ENCODE results near the gene AQP12B.

DNA sequence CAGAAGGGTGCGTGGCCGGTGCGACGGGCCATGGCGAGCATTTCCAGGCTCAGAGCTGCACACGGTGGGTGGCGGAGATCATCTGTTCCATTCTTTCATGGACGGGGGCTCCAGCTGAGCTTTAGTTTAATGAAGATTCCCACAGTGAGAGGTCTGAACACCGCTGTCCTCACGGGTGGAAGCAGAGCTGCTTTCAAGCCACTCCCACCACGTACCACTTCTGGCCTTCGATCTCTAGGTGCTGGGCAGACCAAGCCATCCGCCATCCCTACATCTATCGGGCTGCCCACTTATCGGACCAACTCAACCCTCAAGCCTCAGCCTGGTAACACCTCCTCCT is 38.9 kb downstream of the AQP12B start:
- TF ChIP-seq, protein P1, sequence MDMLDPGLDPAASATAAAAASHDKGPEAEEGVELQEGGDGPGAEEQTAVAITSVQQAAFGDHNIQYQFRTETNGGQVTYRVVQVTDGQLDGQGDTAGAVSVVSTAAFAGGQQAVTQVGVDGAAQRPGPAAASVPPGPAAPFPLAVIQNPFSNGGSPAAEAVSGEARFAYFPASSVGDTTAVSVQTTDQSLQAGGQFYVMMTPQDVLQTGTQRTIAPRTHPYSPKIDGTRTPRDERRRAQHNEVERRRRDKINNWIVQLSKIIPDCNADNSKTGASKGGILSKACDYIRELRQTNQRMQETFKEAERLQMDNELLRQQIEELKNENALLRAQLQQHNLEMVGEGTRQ (IDR thresholded peaks at IDR 0.05; ENCODE audit: borderline replicate concordance, low read depth, low read length), result no peak
- no peak for TF ChIP-seq BHLHE40 (IDR thresholded peaks at IDR 0.05; ENCODE audit: borderline replicate concordance in 1 of 2, low read depth in 2 of 2, low read length in 1 of 2)
- TF ChIP-seq, protein P2, sequence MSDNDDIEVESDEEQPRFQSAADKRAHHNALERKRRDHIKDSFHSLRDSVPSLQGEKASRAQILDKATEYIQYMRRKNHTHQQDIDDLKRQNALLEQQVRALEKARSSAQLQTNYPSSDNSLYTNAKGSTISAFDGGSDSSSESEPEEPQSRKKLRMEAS (IDR thresholded peaks at IDR 0.05; ENCODE audit: low read depth, low read length), result no peak
- no peak for TF ChIP-seq EZH2 (IDR thresholded peaks at IDR 0.05; ENCODE audit: borderline replicate concordance, control insufficient read depth, low read depth, low read length)
- no peak for TF ChIP-seq ZNF24 (IDR thresholded peaks at IDR 0.05)
